ENCODE measurements around the gene CARS2.

Gene CARS2

DNA sequence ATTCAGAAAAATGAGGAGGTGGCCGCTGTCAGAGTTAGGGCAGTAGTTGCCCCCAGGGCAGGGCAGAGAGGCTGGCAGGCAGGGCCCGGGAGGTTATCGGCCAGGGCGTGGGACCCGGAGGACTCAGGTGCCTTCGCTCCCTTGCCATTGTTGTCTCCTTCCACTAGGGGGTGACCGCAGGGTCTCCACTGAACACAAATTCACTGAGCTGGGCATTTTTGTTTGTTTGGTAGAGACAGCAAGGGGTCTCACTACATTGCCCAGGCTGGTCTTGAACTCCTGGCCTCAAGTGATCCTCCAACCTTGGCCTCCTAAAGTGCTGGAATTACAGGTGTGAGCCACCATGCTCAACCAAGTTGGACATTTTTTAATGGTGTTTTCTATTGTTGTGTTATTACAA is 25.1 kb downstream of the CARS2 start:
- no peak for TF ChIP-seq TCF12 (IDR thresholded peaks at IDR 0.05; ENCODE audit: low read depth)
- TF ChIP-seq FOXM1 (IDR thresholded peaks at IDR 0.05; ENCODE audit: borderline replicate concordance, low read depth), result no peak
- TF ChIP-seq, protein P1, sequence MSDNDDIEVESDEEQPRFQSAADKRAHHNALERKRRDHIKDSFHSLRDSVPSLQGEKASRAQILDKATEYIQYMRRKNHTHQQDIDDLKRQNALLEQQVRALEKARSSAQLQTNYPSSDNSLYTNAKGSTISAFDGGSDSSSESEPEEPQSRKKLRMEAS (IDR thresholded peaks at IDR 0.05), result no peak

DNA sequence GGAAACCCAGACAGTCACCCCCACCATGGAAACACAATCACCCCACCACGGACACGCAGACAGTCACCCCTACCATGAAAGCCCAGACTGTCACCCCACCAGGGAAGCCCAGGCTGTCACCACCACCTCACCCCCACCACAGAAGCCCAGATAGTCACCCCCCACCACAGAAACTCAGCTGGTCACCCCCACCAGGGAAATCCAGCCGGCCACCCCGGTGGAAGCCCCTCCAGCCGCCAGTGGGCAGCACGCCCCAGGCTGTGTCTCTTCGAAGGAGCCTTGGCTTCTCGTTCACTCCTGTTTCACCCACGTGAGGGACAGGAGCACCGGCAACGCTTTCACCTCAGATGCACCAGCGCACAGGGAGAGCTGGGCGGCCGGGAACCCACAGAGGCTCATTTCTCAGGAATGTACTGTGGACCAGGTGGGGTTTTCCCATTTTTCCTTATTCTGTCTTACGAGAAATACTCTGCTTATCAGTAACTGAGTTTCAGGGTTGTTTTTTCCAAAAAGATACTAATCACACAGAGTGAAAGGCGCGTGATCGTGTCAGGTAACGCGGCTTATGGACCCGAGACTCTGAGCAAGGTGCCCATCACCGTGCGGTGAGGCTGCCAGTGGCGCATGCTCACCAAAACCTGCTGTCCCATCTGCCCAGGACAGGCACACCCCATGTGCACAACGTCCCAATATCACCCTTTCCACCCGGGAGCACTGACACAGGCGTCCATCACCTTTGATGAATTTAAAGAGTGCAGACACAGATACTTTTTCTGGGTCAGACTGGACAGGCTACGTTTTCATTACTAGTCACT is 28.0 kb downstream of the CARS2 start:
- no peak for TF ChIP-seq TEAD4 (IDR thresholded peaks at IDR 0.05)
- no peak for TF ChIP-seq TCF12 (IDR thresholded peaks at IDR 0.05; ENCODE audit: low read depth)
- TF ChIP-seq, protein P2, sequence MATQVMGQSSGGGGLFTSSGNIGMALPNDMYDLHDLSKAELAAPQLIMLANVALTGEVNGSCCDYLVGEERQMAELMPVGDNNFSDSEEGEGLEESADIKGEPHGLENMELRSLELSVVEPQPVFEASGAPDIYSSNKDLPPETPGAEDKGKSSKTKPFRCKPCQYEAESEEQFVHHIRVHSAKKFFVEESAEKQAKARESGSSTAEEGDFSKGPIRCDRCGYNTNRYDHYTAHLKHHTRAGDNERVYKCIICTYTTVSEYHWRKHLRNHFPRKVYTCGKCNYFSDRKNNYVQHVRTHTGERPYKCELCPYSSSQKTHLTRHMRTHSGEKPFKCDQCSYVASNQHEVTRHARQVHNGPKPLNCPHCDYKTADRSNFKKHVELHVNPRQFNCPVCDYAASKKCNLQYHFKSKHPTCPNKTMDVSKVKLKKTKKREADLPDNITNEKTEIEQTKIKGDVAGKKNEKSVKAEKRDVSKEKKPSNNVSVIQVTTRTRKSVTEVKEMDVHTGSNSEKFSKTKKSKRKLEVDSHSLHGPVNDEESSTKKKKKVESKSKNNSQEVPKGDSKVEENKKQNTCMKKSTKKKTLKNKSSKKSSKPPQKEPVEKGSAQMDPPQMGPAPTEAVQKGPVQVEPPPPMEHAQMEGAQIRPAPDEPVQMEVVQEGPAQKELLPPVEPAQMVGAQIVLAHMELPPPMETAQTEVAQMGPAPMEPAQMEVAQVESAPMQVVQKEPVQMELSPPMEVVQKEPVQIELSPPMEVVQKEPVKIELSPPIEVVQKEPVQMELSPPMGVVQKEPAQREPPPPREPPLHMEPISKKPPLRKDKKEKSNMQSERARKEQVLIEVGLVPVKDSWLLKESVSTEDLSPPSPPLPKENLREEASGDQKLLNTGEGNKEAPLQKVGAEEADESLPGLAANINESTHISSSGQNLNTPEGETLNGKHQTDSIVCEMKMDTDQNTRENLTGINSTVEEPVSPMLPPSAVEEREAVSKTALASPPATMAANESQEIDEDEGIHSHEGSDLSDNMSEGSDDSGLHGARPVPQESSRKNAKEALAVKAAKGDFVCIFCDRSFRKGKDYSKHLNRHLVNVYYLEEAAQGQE (IDR thresholded peaks at IDR 0.05; ENCODE audit: low read depth), result no peak
- TF ChIP-seq YY1 (IDR thresholded peaks at IDR 0.05; ENCODE audit: low read depth), result no peak
- TF ChIP-seq EP300 (IDR thresholded peaks at IDR 0.05; ENCODE audit: borderline replicate concordance), result no peak
- no peak for TF ChIP-seq FOXM1 (IDR thresholded peaks at IDR 0.05; ENCODE audit: borderline replicate concordance, low read depth)
- TF ChIP-seq, protein P1 (IDR thresholded peaks at IDR 0.05), result no peak
- no peak for TF ChIP-seq ZBTB7A (IDR thresholded peaks at IDR 0.05; ENCODE audit: low read depth)
- no peak for TF ChIP-seq CREB1 (IDR thresholded peaks at IDR 0.05; ENCODE audit: low read depth)
- no peak for TF ChIP-seq NFIC (IDR thresholded peaks at IDR 0.05)
- TF ChIP-seq CEBPB (IDR thresholded peaks at IDR 0.05), result no peak
- TF ChIP-seq, protein P3, sequence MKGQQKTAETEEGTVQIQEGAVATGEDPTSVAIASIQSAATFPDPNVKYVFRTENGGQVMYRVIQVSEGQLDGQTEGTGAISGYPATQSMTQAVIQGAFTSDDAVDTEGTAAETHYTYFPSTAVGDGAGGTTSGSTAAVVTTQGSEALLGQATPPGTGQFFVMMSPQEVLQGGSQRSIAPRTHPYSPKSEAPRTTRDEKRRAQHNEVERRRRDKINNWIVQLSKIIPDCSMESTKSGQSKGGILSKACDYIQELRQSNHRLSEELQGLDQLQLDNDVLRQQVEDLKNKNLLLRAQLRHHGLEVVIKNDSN (IDR thresholded peaks at IDR 0.05), result no peak
- no peak for TF ChIP-seq EGR1 (IDR thresholded peaks at IDR 0.05)
- no peak for TF ChIP-seq RAD21 (IDR thresholded peaks at IDR 0.05; ENCODE audit: low read depth)
- no peak for TF ChIP-seq TAF1 (IDR thresholded peaks at IDR 0.05; ENCODE audit: low read depth)

DNA sequence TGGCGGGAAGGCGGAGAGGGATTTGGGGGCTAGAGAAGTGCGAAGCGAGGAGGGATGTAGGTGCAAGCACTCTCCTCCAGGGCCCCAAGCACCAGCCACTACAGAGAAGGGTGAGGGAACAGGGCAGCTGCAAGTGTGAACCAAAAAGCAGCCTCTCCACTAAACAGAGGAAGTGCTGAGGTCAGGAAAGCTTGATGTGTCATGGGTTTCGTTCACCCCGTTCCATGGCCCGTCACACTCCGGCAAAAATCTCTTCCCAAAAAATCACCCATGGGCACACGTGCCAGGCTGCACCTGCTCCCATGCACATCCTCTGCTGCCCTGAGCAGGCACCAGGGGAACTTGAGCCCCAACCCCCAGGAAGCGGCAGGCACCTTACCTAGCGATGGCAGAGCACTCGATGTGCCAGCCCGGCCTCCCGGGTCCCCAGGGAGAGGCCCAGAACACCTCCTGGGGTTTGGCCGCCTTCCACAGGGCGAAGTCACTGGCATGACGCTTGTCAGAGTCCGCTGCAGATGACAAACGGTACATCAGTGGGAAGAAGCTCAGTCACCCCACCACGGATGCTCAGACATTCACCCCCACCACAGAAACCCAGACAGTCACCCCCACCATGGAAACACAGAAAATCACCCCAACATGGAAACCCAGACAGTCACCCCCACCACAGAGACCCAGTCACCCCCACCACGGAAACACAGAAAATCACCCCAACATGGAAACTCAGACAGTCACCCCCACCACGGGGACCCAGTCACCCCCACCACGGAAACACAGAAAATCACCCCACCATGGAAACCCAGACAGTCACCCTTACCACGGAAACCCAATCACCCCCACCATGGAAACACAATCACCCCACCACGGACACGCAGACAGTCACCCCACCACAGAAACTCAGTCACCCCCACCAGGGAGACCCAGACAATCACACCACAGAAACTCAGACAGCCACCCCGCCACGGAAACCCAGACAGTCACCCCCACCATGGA is 29.0 kb downstream of the CARS2 start:
- TF ChIP-seq FOXM1 (IDR thresholded peaks at IDR 0.05; ENCODE audit: borderline replicate concordance, low read depth) (no peak), ZBTB7A (IDR thresholded peaks at IDR 0.05; ENCODE audit: low read depth) (no peak), TAF1 (IDR thresholded peaks at IDR 0.05; ENCODE audit: low read depth) (no peak), CREB1 (IDR thresholded peaks at IDR 0.05; ENCODE audit: low read depth) (no peak), CEBPB (IDR thresholded peaks at IDR 0.05) (no peak), RAD21 (IDR thresholded peaks at IDR 0.05; ENCODE audit: low read depth) (no peak), YY1 (IDR thresholded peaks at IDR 0.05; ENCODE audit: low read depth) (no peak), TCF12 (IDR thresholded peaks at IDR 0.05; ENCODE audit: low read depth) (no peak), TEAD4 (IDR thresholded peaks at IDR 0.05) (no peak), EP300 (IDR thresholded peaks at IDR 0.05; ENCODE audit: borderline replicate concordance) (no peak), EGR1 (IDR thresholded peaks at IDR 0.05) (no peak), NFIC (IDR thresholded peaks at IDR 0.05) (no peak)
- TF ChIP-seq, protein P2 (IDR thresholded peaks at IDR 0.05; ENCODE audit: low read depth), result no peak
- TF ChIP-seq, protein P3 (IDR thresholded peaks at IDR 0.05), result no peak
- TF ChIP-seq, protein P1 (IDR thresholded peaks at IDR 0.05), result no peak

DNA sequence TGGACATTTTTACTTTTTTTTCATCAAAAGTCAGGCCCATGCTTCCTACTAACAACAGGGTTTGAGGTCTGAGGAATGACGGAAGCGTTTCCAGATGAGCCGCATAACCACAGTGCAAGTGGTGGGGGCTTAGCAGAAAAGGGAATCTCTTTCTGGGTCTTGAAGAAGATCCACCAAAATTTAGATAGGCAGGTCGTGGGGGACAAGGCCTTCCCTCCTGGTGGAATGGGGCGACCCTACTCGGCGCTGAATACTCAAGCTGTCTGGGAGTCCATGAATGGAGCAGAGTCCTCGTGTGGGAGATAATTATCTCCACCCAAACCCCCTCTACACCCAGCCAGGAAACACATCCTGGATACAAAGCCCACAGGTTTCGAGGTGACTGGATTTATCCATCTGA is 36.9 kb downstream of the CARS2 start:
- no peak for TF ChIP-seq FOXM1 (IDR thresholded peaks at IDR 0.05; ENCODE audit: borderline replicate concordance, low read depth)
- no peak for TF ChIP-seq CREB1 (IDR thresholded peaks at IDR 0.05; ENCODE audit: low read depth)
- TF ChIP-seq EP300 (IDR thresholded peaks at IDR 0.05; ENCODE audit: borderline replicate concordance), result no peak
- TF ChIP-seq ZBTB7A (IDR thresholded peaks at IDR 0.05; ENCODE audit: low read depth), result no peak
- no peak for TF ChIP-seq TCF12 (IDR thresholded peaks at IDR 0.05; ENCODE audit: low read depth)
- TF ChIP-seq, protein P2 (IDR thresholded peaks at IDR 0.05; ENCODE audit: low read depth), result no peak
- TF ChIP-seq TAF1 (IDR thresholded peaks at IDR 0.05; ENCODE audit: low read depth), result no peak
- TF ChIP-seq NFIC (IDR thresholded peaks at IDR 0.05), result no peak
- no peak for TF ChIP-seq TEAD4 (IDR thresholded peaks at IDR 0.05)
- no peak for TF ChIP-seq EGR1 (IDR thresholded peaks at IDR 0.05)
- TF ChIP-seq YY1 (IDR thresholded peaks at IDR 0.05; ENCODE audit: low read depth), result no peak
- no peak for TF ChIP-seq RAD21 (IDR thresholded peaks at IDR 0.05; ENCODE audit: low read depth)
- TF ChIP-seq, protein P3 (IDR thresholded peaks at IDR 0.05), result no peak
- TF ChIP-seq, protein P1 (IDR thresholded peaks at IDR 0.05), result no peak
- TF ChIP-seq CEBPB (IDR thresholded peaks at IDR 0.05), result no peak

Data from Ishikawa (cell line).